SH-SY5Y (cell line): ENCODE data around the gene KCNJ3.

Experiments
- GATA2 ChIP-seq: IDR thresholded peaks from 2 replicates; pipeline ENCODE4 v1.6.1; 2011; ENCODE audit warnings: mild to moderate bottlenecking, low read depth, low read length
- GATA3 ChIP-seq: IDR thresholded peaks from 2 replicates; pipeline ENCODE4 v1.6.1; 2011; ENCODE audit warnings: low read depth, mild to moderate bottlenecking, low read length, moderate library complexity

KCNJ3 gene

GRCh38 chr2:154698296-154698720, at the start of gene KCNJ3:
Gene KCNJ3, plus strand, starts transcription at chr2:154698695. Its CDS starts 81 bp downstream, at chr2:154698776.
- no peak for TF ChIP-seq GATA3
- no peak for TF ChIP-seq GATA2

GRCh38 chr2:154655499-154655898, 43.0 kb upstream of the KCNJ3 start:
- TF ChIP-seq GATA2 = no peak
- TF ChIP-seq GATA3 = no peak

- TF ChIP-seq GATA3 (no peak), GATA2 (no peak)
Observed at GRCh38 chr2:154658854-154659253, 39.6 kb upstream of the KCNJ3 start.

- no peak for TF ChIP-seq GATA3
- no peak for TF ChIP-seq GATA2
Observed at GRCh38 chr2:154664248-154664647, 34.2 kb upstream of the KCNJ3 start.

- TF ChIP-seq GATA2 (no peak), GATA3 (no peak)
Observed at GRCh38 chr2:154670083-154670482, 28.4 kb upstream of the KCNJ3 start.

GRCh38 chr2:154673694-154674093, 24.8 kb upstream of the KCNJ3 start:
- TF ChIP-seq GATA2 (no peak), GATA3 (no peak)

- TF ChIP-seq GATA2 (no peak), GATA3 (no peak)
Observed at GRCh38 chr2:154677401-154677800, 21.1 kb upstream of the KCNJ3 start.

- no peak for TF ChIP-seq GATA2
- TF ChIP-seq GATA3 = no peak
Observed at GRCh38 chr2:154681741-154682140, 16.8 kb upstream of the KCNJ3 start.

- TF ChIP-seq GATA2 = no peak
- no peak for TF ChIP-seq GATA3
Observed at GRCh38 chr2:154686162-154686561, 12.3 kb upstream of the KCNJ3 start.

- TF ChIP-seq GATA3 (no peak), GATA2 (no peak)
Observed at GRCh38 chr2:154688373-154688772, 10.1 kb upstream of the KCNJ3 start.

- no peak for TF ChIP-seq GATA2
- no peak for TF ChIP-seq GATA3
Observed at GRCh38 chr2:154689158-154689557, 9.3 kb upstream of the KCNJ3 start.

GRCh38 chr2:154692927-154693326, 5.6 kb upstream of the KCNJ3 start:
- TF ChIP-seq GATA2 (no peak), GATA3 (no peak)

- TF ChIP-seq GATA2 (peak; percentile 27; the same call in 1 of the 2 replicates), GATA3 (no peak)
Observed at GRCh38 chr2:154693741-154694340, 4.7 kb upstream of the KCNJ3 start.

- TF ChIP-seq GATA3 = no peak
- TF ChIP-seq GATA2 = no peak
Observed at GRCh38 chr2:154694881-154695280, 3.6 kb upstream of the KCNJ3 start.

GRCh38 chr2:154696369-154696768, 2.1 kb upstream of the KCNJ3 start:
- no peak for TF ChIP-seq GATA3
- TF ChIP-seq GATA2 = no peak

- TF ChIP-seq GATA3 (no peak), GATA2 (no peak)
Observed at GRCh38 chr2:154696810-154697417, 1.6 kb upstream of the KCNJ3 start.

GRCh38 chr2:154697418-154698252, 860 bp upstream of the KCNJ3 start:
- no peak for TF ChIP-seq GATA3
- TF ChIP-seq GATA2 = no peak
